Nephron (organoid): ENCODE measurements around the gene SLC6A20.

Source experiments
- H3K27ac Mint-ChIP-seq, 3 experiments: 2 replicates each; pipeline ENCODE4 v1.8.0; 2020; ENCODE audit warnings: mixed read lengths in 3 of 3, mild to moderate bottlenecking in 2 of 3, moderate library complexity in 1 of 3
- H3K27me3 Mint-ChIP-seq: 2 replicates; pipeline ENCODE4 v1.8.0; 2021; ENCODE audit warnings: low read depth, mild to moderate bottlenecking, moderate library complexity, mixed read lengths
- H3K36me3 Mint-ChIP-seq: 2 replicates; pipeline ENCODE4 v1.8.0; 2020; ENCODE audit warnings: low read depth, mixed read lengths
- H3K4me1 Mint-ChIP-seq: 2 replicates; pipeline ENCODE4 v1.8.0; 2020; ENCODE audit warnings: mixed read lengths
- H3K4me3 Mint-ChIP-seq, 3 experiments: 2 replicates each; pipeline ENCODE4 v1.8.0; 2020; ENCODE audit warnings: mild to moderate bottlenecking in 3 of 3, mixed read lengths in 3 of 3, moderate library complexity in 2 of 3
- H3K9me3 Mint-ChIP-seq: 2 replicates; pipeline ENCODE4 v1.8.0; 2020; ENCODE audit warnings: mixed read lengths
- CTCF ChIP-seq, 3 experiments: fragments of 200-600 bp; sonication (generic); IDR thresholded peaks; one replicate each; pipeline ENCODE4 v1.5.0; 2021; ENCODE audit warnings: antibody characterized with exemption in 3 of 3; ENCODE audit not compliant: unreplicated experiment in 3 of 3

The SLC6A20 gene

GRCh38 chr3:45715945-45716344 is 80.4 kb downstream of the SLC6A20 start:
- H3K4me3 Mint-ChIP-seq = no peak overlapping the region
- no peak for TF ChIP-seq CTCF (IDR thresholded peaks at IDR 0.05; ENCODE audit: unreplicated experiment in 3 of 3)
- no peaks in the 10 kb centered on the region for H3K9me3 Mint-ChIP-seq
- peaks cover 5% of the 10 kb centered on the region for H3K4me1 Mint-ChIP-seq
- H3K36me3 Mint-ChIP-seq = peaks cover 47% of the 10 kb centered on the region
- H3K27me3 Mint-ChIP-seq = no peaks in the 10 kb centered on the region
- no peak overlapping the region for H3K27ac Mint-ChIP-seq

- Mint-ChIP-seq H3K36me3 (peaks cover 59% of the 10 kb centered on the region), H3K4me1 (no peaks in the 10 kb centered on the region), H3K4me3 (no peak overlapping the region), H3K27ac (peak overlapping the region in 2 of 3 experiments; percentile 8 to 13), H3K9me3 (no peaks in the 10 kb centered on the region), H3K27me3 (no peaks in the 10 kb centered on the region)
- no peak for TF ChIP-seq CTCF (IDR thresholded peaks at IDR 0.05; ENCODE audit: unreplicated experiment in 3 of 3)
These were observed 83.8 kb downstream of the SLC6A20 start for GRCh38 chr3:45712434-45713110.

- Mint-ChIP-seq H3K4me3 (no peak overlapping the region), H3K4me1 (no peaks in the 10 kb centered on the region), H3K36me3 (peaks cover 59% of the 10 kb centered on the region), H3K9me3 (no peaks in the 10 kb centered on the region), H3K27ac (no peak overlapping the region), H3K27me3 (no peaks in the 10 kb centered on the region)
- TF ChIP-seq CTCF (IDR thresholded peaks at IDR 0.05; ENCODE audit: unreplicated experiment in 3 of 3) = no peak
These were observed 84.4 kb downstream of the SLC6A20 start for GRCh38 chr3:45711931-45712330.

GRCh38 chr3:45705839-45706808 is 90.2 kb downstream of the SLC6A20 start:
- Mint-ChIP-seq H3K4me3 (no peak overlapping the region), H3K9me3 (no peaks in the 10 kb centered on the region), H3K27me3 (no peaks in the 10 kb centered on the region), H3K4me1 (peaks cover 8% of the 10 kb centered on the region), H3K27ac (peak overlapping the region in 1 of 3 experiments; percentile 85), H3K36me3 (peaks cover 44% of the 10 kb centered on the region)
- no peak for TF ChIP-seq CTCF (IDR thresholded peaks at IDR 0.05; ENCODE audit: unreplicated experiment in 3 of 3)
